Stimulated activated CD4-positive, alpha-beta T cell treated with anti-CD3 and anti-CD28 coated beads, Interleukin-12 subunit alpha, Interleukin-12 subunit beta, amount 100 ng/mL, for 4 hours (primary cell): ENCODE results near the gene ATP6V1C2.

Experiments used
- DNase-seq: peaks from one replicate; pipeline ENCODE4 v3.0.0-alpha.2; 2020

The ATP6V1C2 gene

GRCh38 chr2:10733566-10733925, 12.1 kb downstream of the ATP6V1C2 start:
- DNase-seq, result no peak

GRCh38 chr2:10733980-10734379, 12.6 kb downstream of the ATP6V1C2 start:
- no peak for DNase-seq

- no peak for DNase-seq
Observed at GRCh38 chr2:10738192-10738591, 16.8 kb downstream of the ATP6V1C2 start.

- no peak for DNase-seq
Observed at GRCh38 chr2:10740226-10740625, 18.8 kb downstream of the ATP6V1C2 start.

GRCh38 chr2:10741139-10741538, 19.7 kb downstream of the ATP6V1C2 start:
- DNase-seq, result no peak

- no peak for DNase-seq
Observed at GRCh38 chr2:10742666-10743065, 21.2 kb downstream of the ATP6V1C2 start.

GRCh38 chr2:10750610-10751009, 29.2 kb downstream of the ATP6V1C2 start:
- no peak for DNase-seq

- no peak for DNase-seq
Observed at GRCh38 chr2:10752236-10752635, 30.8 kb downstream of the ATP6V1C2 start.

- DNase-seq, result no peak
Observed at GRCh38 chr2:10753156-10753555, 31.7 kb downstream of the ATP6V1C2 start.

GRCh38 chr2:10753876-10754275, 32.4 kb downstream of the ATP6V1C2 start:
- no peak for DNase-seq

GRCh38 chr2:10755621-10756020, 34.2 kb downstream of the ATP6V1C2 start:
- no peak for DNase-seq

- DNase-seq, result no peak
Observed at GRCh38 chr2:10757814-10758286, 36.4 kb downstream of the ATP6V1C2 start.

GRCh38 chr2:10759151-10759714, 37.8 kb downstream of the ATP6V1C2 start:
- DNase-seq, result no peak

- DNase-seq, result no peak
Observed at GRCh38 chr2:10760794-10761504, 39.5 kb downstream of the ATP6V1C2 start.

- DNase-seq, result no peak
Observed at GRCh38 chr2:10761591-10761990, 40.2 kb downstream of the ATP6V1C2 start.

GRCh38 chr2:10762651-10763460, 41.4 kb downstream of the ATP6V1C2 start:
- no peak for DNase-seq

- DNase-seq, result no peak
Observed at GRCh38 chr2:10763461-10763800, 42.0 kb downstream of the ATP6V1C2 start.

GRCh38 chr2:10764096-10764785, 42.8 kb downstream of the ATP6V1C2 start:
- no peak for DNase-seq

- no peak for DNase-seq
Observed at GRCh38 chr2:10764896-10765295, 43.5 kb downstream of the ATP6V1C2 start.

GRCh38 chr2:10765461-10765860, 44.0 kb downstream of the ATP6V1C2 start:
- DNase-seq, result no peak

GRCh38 chr2:10765914-10766313, 44.5 kb downstream of the ATP6V1C2 start:
- no peak for DNase-seq

GRCh38 chr2:10768063-10768507, 46.7 kb downstream of the ATP6V1C2 start:
- DNase-seq, result no peak
